Measurements from ENCODE around the gene TMEM100. TPM values are rescaled to one million over a fixed set of nuclear protein-coding genes. Genes with fewer than 3 reads are reported as not detected.

The TMEM100 gene
- polyA plus RNA-seq, 1 donor from 2014 or later, result not detected

DNA sequence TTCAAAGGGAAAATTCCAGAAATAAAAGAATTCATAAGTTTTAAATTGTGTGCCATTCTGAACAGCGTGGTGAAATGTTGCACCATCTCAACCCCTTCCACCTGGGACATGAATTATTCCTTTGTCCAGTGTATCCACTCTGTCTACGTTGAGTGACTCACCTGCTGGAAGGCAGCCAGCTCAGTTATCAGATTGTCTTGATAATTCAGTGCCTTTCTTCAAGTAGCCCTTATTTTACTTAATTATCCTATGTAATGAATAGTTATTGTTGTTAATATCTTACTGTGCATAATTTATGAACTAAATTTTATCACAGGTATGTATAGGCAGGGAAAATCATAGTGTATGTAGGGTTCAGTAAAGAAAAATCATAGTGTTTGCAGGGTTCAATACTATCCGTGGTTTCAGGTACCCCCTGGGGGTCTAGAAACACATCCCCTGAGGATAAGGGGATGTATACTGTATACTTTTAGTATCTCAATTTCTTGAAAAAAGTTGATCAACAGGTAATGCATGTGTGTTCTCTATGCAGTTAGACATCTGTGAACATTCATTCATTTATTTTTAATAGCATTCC, 20.5 kb upstream of the TMEM100 start:
- Histone ChIP-seq H3K9ac (ENCODE audit: low read length) (no peak overlapping the region), H3K9me3 (ENCODE audit: low read length) (no peaks in the 10 kb centered on the region), H3K27ac (ENCODE audit: low read length) (no peak overlapping the region), H3K79me2 (replicated peaks; ENCODE audit: insufficient read depth, low read length) (no peaks in the 10 kb centered on the region), H3K4me3 (ENCODE audit: low read length) (no peak overlapping the region), H4K20me1 (ENCODE audit: insufficient read depth) (no peaks in the 10 kb centered on the region), H3K27me3 (ENCODE audit: insufficient read depth, low read depth, low read length) (no peaks in the 10 kb centered on the region), H3K4me2 (ENCODE audit: low read length) (no peak overlapping the region), H3K9me2 (ENCODE audit: insufficient read depth, low read length) (no peaks in the 10 kb centered on the region), H3K36me3 (ENCODE audit: insufficient read depth, low read length) (no peaks in the 10 kb centered on the region), H2AFZ (ENCODE audit: low read depth, low read length) (no peak overlapping the region), H3F3A (ENCODE audit: insufficient read depth, low read length, poor library complexity, severe bottlenecking) (no peaks in the 10 kb centered on the region)
- TF ChIP-seq MXI1 (conservative IDR thresholded peaks at IDR 0.05; ENCODE audit: poor library complexity, severe bottlenecking) (no peak), EP300 (conservative IDR thresholded peaks at IDR 0.05; ENCODE audit: poor library complexity, severe bottlenecking) (no peak), TAF1 (IDR thresholded peaks at IDR 0.05; ENCODE audit: low read depth) (no peak), CTCF (IDR thresholded peaks at IDR 0.05; ENCODE audit: poor library complexity, severe bottlenecking) (no peak), SMC3 (conservative IDR thresholded peaks at IDR 0.05; ENCODE audit: poor library complexity) (no peak), RAD21 (conservative IDR thresholded peaks at IDR 0.05) (no peak), EZH2 (IDR thresholded peaks at IDR 0.05; ENCODE audit: borderline replicate concordance, insufficient read depth, low read length, poor library complexity, severe bottlenecking) (no peak), POLR2AphosphoS5 (IDR thresholded peaks at IDR 0.05) (no peak)

DNA sequence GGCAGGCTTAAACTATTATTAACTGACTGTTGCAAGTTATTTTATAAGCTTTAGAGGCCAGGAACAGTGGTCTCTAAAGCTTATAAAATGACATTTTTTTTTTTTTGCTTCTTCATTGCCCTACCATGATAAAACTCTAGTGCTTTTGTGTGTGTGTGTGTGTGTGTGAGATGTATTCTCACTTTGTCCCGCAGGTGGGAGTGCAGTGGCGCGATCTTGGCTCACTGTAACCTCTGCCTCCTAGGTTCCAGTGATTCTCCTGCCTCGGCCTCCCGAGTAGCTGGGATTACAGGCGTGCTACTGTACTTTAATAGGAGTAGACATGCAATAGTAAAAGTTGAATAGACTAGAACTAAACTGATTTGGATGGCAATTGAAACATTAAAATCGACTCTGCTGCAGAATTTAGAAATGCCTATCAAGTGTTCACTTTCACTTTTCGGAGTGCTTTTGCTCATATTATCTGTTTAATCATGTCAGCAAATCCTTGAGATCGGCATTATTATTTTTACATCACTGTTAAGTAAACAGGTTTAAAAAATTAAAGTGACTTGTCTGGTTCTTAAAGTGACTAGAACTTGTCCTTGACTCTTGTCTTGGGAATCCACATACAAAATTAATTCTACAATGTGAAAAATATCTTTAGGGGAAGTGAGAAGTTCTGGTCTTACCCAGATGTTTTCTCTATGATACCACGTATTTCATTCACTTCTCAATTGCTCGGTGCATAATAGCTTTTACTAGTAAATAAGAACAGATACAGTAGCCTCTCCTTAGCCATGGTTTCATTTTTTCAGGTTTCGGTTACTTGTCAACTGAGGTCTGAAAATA, 19.8 kb upstream of the TMEM100 start:
- Histone ChIP-seq H3K9ac (ENCODE audit: low read length) (no peak overlapping the region), H4K20me1 (ENCODE audit: insufficient read depth) (no peaks in the 10 kb centered on the region), H3K9me2 (ENCODE audit: insufficient read depth, low read length) (no peaks in the 10 kb centered on the region), H3K36me3 (ENCODE audit: insufficient read depth, low read length) (no peaks in the 10 kb centered on the region), H3K4me3 (ENCODE audit: low read length) (no peak overlapping the region), H3K9me3 (ENCODE audit: low read length) (no peaks in the 10 kb centered on the region), H3K4me2 (ENCODE audit: low read length) (no peak overlapping the region), H3F3A (ENCODE audit: insufficient read depth, low read length, poor library complexity, severe bottlenecking) (no peaks in the 10 kb centered on the region), H3K27ac (ENCODE audit: low read length) (no peak overlapping the region), H2AFZ (ENCODE audit: low read depth, low read length) (no peak overlapping the region), H3K79me2 (replicated peaks; ENCODE audit: insufficient read depth, low read length) (no peaks in the 10 kb centered on the region), H3K27me3 (ENCODE audit: insufficient read depth, low read depth, low read length) (no peaks in the 10 kb centered on the region)
- no peak for TF ChIP-seq EZH2 (IDR thresholded peaks at IDR 0.05; ENCODE audit: borderline replicate concordance, insufficient read depth, low read length, poor library complexity, severe bottlenecking)
- TF ChIP-seq TAF1 (IDR thresholded peaks at IDR 0.05; ENCODE audit: low read depth), result no peak
- TF ChIP-seq POLR2AphosphoS5 (IDR thresholded peaks at IDR 0.05), result no peak
- no peak for TF ChIP-seq REST (IDR thresholded peaks at IDR 0.05; ENCODE audit: borderline replicate concordance)
